Measurements from ENCODE around the gene BCL7A. TPM values are rescaled to one million over a fixed set of nuclear protein-coding genes. Genes with fewer than 3 reads are reported as not detected.
"Not testable (repeated sequence)": the region's sequence is repeated elsewhere in the genome, so short reads cannot be mapped to it uniquely, and the experiment has no call there.

The BCL7A gene
- total RNA-seq, result 9.7 and 13.0 TPM in 2 replicates

- H3K9me3 Mint-ChIP-seq, result peaks cover 10% of the 10 kb centered on the region
- H3K36me3 Mint-ChIP-seq (ENCODE audit: low read depth), result peaks cover 4% of the 10 kb centered on the region
- peaks cover 13% of the 10 kb centered on the region for H3K4me1 Mint-ChIP-seq (ENCODE audit: low read depth)
- H3K27me3 Mint-ChIP-seq (ENCODE audit: insufficient read depth), result peaks cover 32% of the 10 kb centered on the region
- intact Hi-C loops (cut with micrococcal nuclease), result loop anchor here (2.0 to 5.0 kb wide), 2 partner anchors 60 to 103 kb away; partner anchors contain the start of gene CFAP251
- H3K27ac Mint-ChIP-seq, result peak within 1 kb of the TSS; percentile 92
- DNase-seq (ENCODE audit: low spot score), result peak; percentile 47
- peak within 1 kb of the TSS; percentile 87 for H3K4me3 Mint-ChIP-seq
Observed at GRCh38 chr12:122021822-122022392, at the start of gene BCL7A. Gene BCL7A, plus strand, starts transcription at chr12:122021884. Its CDS starts 208 bp downstream, at chr12:122022092.

- no peak for DNase-seq (ENCODE audit: low spot score)
- Mint-ChIP-seq H3K4me1 (ENCODE audit: low read depth) (no peaks in the 10 kb centered on the region), H3K36me3 (ENCODE audit: low read depth) (no peaks in the 10 kb centered on the region), H3K4me3 (no peak overlapping the region), H3K27me3 (ENCODE audit: insufficient read depth) (peaks cover 2% of the 10 kb centered on the region), H3K27ac (no peak overlapping the region), H3K9me3 (peaks cover 16% of the 10 kb centered on the region)
- intact Hi-C loops (cut with micrococcal nuclease), result no loop called here
Observed at GRCh38 chr12:121974026-121974985, 47.4 kb upstream of the BCL7A start.

GRCh38 chr12:121975021-121975420, 46.7 kb upstream of the BCL7A start:
- Mint-ChIP-seq H3K4me3 (no peak overlapping the region), H3K27me3 (ENCODE audit: insufficient read depth) (peaks cover 2% of the 10 kb centered on the region), H3K4me1 (ENCODE audit: low read depth) (no peaks in the 10 kb centered on the region), H3K27ac (no peak overlapping the region), H3K9me3 (peaks cover 16% of the 10 kb centered on the region), H3K36me3 (ENCODE audit: low read depth) (no peaks in the 10 kb centered on the region)
- DNase-seq (ENCODE audit: low spot score), result no peak
- intact Hi-C loops (cut with micrococcal nuclease), result no loop called here

DNA sequence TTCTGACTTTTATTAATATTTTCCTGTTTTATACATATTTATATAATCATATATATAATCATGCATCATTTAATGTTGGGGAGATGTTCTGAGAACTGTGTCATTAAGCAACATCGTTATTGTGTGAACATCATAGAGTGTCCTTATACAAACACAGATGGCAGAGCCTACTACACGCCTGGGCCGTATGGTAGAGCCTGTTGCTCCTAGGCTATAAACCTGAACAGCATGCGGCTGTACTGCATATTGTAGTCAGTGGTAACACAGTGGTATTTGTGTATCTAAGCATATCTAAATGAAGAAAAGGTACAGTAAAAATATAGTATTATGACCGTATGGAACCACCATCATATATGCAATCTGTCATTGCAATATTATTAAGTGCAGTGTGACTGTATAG, 44.7 kb upstream of the BCL7A start:
- Mint-ChIP-seq H3K9me3 (peaks cover 16% of the 10 kb centered on the region), H3K27ac (no peak overlapping the region), H3K36me3 (ENCODE audit: low read depth) (no peaks in the 10 kb centered on the region), H3K4me3 (no peak overlapping the region), H3K4me1 (ENCODE audit: low read depth) (no peaks in the 10 kb centered on the region), H3K27me3 (ENCODE audit: insufficient read depth) (peaks cover 2% of the 10 kb centered on the region)
- DNase-seq (ENCODE audit: low spot score), result no peak
- intact Hi-C loops (cut with micrococcal nuclease), result no loop called here

- intact Hi-C loops (cut with micrococcal nuclease), result no loop called here
- no peak for DNase-seq (ENCODE audit: low spot score)
- Mint-ChIP-seq H3K36me3 (ENCODE audit: low read depth) (no peaks in the 10 kb centered on the region), H3K27me3 (ENCODE audit: insufficient read depth) (peaks cover 9% of the 10 kb centered on the region), H3K4me3 (no peak overlapping the region), H3K9me3 (no peaks in the 10 kb centered on the region), H3K4me1 (ENCODE audit: low read depth) (no peaks in the 10 kb centered on the region), H3K27ac (no peak overlapping the region)
Observed at GRCh38 chr12:121980191-121980891, 41.3 kb upstream of the BCL7A start.

- Mint-ChIP-seq H3K4me3 (no peak overlapping the region), H3K9me3 (no peaks in the 10 kb centered on the region), H3K4me1 (ENCODE audit: low read depth) (no peaks in the 10 kb centered on the region), H3K36me3 (ENCODE audit: low read depth) (no peaks in the 10 kb centered on the region), H3K27me3 (ENCODE audit: insufficient read depth) (peaks cover 9% of the 10 kb centered on the region), H3K27ac (no peak overlapping the region)
- intact Hi-C loops (cut with micrococcal nuclease), result no loop called here
- DNase-seq (ENCODE audit: low spot score), result no peak
Observed at GRCh38 chr12:121980892-121981272, 40.8 kb upstream of the BCL7A start.

- Mint-ChIP-seq H3K9me3 (no peaks in the 10 kb centered on the region), H3K27ac (no peak overlapping the region), H3K36me3 (ENCODE audit: low read depth) (no peaks in the 10 kb centered on the region), H3K4me3 (no peak overlapping the region), H3K27me3 (ENCODE audit: insufficient read depth) (peaks cover 9% of the 10 kb centered on the region), H3K4me1 (ENCODE audit: low read depth) (no peaks in the 10 kb centered on the region)
- intact Hi-C loops (cut with micrococcal nuclease), result no loop called here
- no peak for DNase-seq (ENCODE audit: low spot score)
Observed at GRCh38 chr12:121981456-121981855, 40.2 kb upstream of the BCL7A start.

- Mint-ChIP-seq H3K27me3 (ENCODE audit: insufficient read depth) (peaks cover 9% of the 10 kb centered on the region), H3K27ac (no peak overlapping the region), H3K4me3 (no peak overlapping the region), H3K9me3 (no peaks in the 10 kb centered on the region), H3K36me3 (ENCODE audit: low read depth) (no peaks in the 10 kb centered on the region), H3K4me1 (ENCODE audit: low read depth) (no peaks in the 10 kb centered on the region)
- intact Hi-C loops (cut with micrococcal nuclease), result no loop called here
- no peak for DNase-seq (ENCODE audit: low spot score)
Observed at GRCh38 chr12:121982950-121983349, 38.7 kb upstream of the BCL7A start.

DNA sequence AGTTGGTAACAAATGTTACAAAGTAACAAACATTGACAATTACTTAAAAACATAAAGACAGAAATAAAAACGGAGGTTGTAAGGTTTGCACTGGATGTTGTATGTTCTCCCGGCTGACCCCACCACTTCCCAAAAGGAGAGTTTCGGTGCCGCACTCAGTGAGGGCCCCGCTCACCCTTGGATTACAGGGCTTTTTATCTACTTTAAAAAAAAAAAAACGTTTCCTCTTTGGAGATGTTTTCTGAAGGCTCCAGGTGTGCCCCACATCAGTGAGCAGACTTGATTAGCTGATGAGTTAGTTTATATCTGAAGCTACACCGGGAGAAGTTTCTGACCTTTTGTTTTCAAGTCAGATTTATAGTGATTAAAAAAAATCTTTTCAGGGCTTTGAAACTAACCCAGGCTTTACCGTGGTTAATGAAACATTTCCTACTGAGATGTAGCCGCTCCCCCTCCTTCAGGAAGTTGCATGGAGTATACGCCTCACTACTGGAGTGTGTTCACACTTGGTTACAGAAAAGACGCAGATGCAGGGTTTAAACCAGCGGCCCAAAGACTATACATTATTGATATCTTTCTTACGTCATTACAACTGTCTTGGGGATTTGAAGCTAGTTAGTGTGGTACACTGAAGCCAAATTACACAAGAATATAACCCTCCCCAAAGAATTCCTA, 38.0 kb upstream of the BCL7A start:
- Mint-ChIP-seq H3K4me3 (no peak overlapping the region), H3K27me3 (ENCODE audit: insufficient read depth) (peaks cover 9% of the 10 kb centered on the region), H3K9me3 (no peaks in the 10 kb centered on the region), H3K36me3 (ENCODE audit: low read depth) (no peaks in the 10 kb centered on the region), H3K4me1 (ENCODE audit: low read depth) (no peaks in the 10 kb centered on the region), H3K27ac (no peak overlapping the region)
- intact Hi-C loops (cut with micrococcal nuclease), result no loop called here
- no peak for DNase-seq (ENCODE audit: low spot score)

DNA sequence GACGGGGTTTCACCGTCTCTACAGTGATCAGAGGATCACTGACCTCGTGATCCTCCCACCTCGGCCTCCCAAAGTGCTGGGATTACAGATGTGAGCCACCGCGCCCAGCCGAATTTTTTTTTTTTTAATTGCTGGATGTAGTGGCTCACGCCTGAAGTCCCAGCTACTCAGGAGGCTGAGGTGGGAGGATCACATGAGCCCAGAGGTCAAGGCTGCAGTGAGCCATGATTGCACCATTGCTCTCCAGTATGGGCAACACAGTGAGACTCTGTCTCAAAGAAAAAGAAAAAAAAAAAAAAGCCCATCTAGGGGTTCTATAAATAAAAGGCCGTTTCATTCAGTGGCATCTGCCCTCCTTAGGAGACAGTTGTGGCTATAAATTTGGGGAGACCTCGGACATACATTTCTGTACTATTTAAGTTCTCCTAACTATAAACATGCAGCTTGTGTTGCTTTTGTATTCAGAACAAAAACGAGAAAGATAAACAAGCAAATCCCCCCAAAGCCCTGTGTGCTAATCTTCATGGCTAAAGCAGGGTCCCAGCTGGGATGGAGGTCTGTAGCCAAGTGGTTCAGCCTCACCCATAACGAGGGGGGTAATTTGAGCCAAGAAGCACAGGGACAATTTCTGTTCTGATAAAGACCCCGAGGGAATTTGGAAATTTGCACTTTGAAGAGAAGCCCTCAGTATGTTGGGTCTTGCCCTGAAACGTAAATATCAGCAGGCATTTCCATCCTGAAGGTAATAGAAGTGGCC, 35.0 kb upstream of the BCL7A start:
- H3K36me3 Mint-ChIP-seq (ENCODE audit: low read depth), result no peaks in the 10 kb centered on the region
- no peak overlapping the region for H3K4me3 Mint-ChIP-seq
- H3K9me3 Mint-ChIP-seq, result no peaks in the 10 kb centered on the region
- H3K27ac Mint-ChIP-seq, result no peak overlapping the region
- H3K27me3 Mint-ChIP-seq (ENCODE audit: insufficient read depth), result peaks cover 7% of the 10 kb centered on the region
- intact Hi-C loops (cut with micrococcal nuclease), result no loop called here
- DNase-seq (ENCODE audit: low spot score), result no peak
- H3K4me1 Mint-ChIP-seq (ENCODE audit: low read depth), result peaks cover 12% of the 10 kb centered on the region

DNA sequence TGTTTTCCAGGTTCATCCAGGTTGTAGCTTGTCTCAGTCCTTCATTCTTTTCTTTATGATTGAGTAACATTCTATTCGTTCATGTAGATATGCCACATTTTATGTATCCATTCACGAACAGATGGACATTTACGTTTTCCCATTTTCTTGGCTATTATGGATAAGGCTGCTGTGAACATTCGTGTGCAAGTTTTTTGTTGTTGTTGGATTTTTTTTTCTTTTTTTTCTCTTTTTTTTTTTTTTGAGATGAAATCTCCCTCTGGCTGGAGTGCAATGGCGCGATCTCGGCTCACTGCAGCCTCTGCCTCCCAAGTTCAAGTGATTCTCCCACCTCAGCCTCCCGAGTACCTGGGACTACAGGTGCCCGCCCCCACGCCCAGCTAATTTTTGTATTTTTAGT, 33.2 kb upstream of the BCL7A start:
- H3K36me3 Mint-ChIP-seq (ENCODE audit: low read depth); H3K9me3 Mint-ChIP-seq; H3K27ac Mint-ChIP-seq; H3K27me3 Mint-ChIP-seq (ENCODE audit: insufficient read depth); H3K4me3 Mint-ChIP-seq; DNase-seq (ENCODE audit: low spot score); intact Hi-C loops (cut with micrococcal nuclease): not testable (repeated sequence)
- peaks cover 17% of the 10 kb centered on the region for H3K4me1 Mint-ChIP-seq (ENCODE audit: low read depth)
